Brain microvascular endothelial cell (primary cell): Measurements from ENCODE around the gene CDC25C.
"Not testable (repeated sequence)": the region's sequence is repeated elsewhere in the genome, so short reads cannot be mapped to it uniquely, and the experiment has no call there.

Experiments
- DNase-seq: peaks from one replicate; pipeline ENCODE4 v3.0.0-alpha.2; 2020
- H3K27ac ChIP-seq: fragments of 250-450 bp; sonication (Bioruptor Pico); 2 replicates; pipeline ENCODE4 v1.5.1; 2020; ENCODE audit warnings: mild to moderate bottlenecking, moderate library complexity
- H3K27me3 ChIP-seq: fragments of 250-450 bp; sonication (Bioruptor Pico); replicated peaks from 2 replicates; pipeline ENCODE4 v1.5.1; 2020; ENCODE audit warnings: mild to moderate bottlenecking
- H3K36me3 ChIP-seq: fragments of 250-450 bp; sonication (Bioruptor Pico); replicated peaks from 2 replicates; pipeline ENCODE4 v1.5.1; 2020; ENCODE audit warnings: mild to moderate bottlenecking
- H3K4me3 ChIP-seq: 2 replicates; pipeline ENCODE4 v1.5.1; 2011; ENCODE audit warnings: low read depth, mild to moderate bottlenecking, control low read depth, low read length, moderate library complexity
- in situ Hi-C: cut with HindIII; loops from 2 replicates; pipeline ENCODE4 v1.10.0; 2017; ENCODE audit warnings: low sequenced_read_pairs, low pct_ligation_motif_present
- TF ChIP-seq, protein P1 (sequence below): IDR thresholded peaks from 2 replicates; pipeline ENCODE4 v1.5.1; 2011; ENCODE audit warnings: low read depth, mild to moderate bottlenecking, moderate library complexity, low read length, control low read depth, inconsistent platforms; ENCODE audit errors: missing control alignments

The CDC25C gene

DNA sequence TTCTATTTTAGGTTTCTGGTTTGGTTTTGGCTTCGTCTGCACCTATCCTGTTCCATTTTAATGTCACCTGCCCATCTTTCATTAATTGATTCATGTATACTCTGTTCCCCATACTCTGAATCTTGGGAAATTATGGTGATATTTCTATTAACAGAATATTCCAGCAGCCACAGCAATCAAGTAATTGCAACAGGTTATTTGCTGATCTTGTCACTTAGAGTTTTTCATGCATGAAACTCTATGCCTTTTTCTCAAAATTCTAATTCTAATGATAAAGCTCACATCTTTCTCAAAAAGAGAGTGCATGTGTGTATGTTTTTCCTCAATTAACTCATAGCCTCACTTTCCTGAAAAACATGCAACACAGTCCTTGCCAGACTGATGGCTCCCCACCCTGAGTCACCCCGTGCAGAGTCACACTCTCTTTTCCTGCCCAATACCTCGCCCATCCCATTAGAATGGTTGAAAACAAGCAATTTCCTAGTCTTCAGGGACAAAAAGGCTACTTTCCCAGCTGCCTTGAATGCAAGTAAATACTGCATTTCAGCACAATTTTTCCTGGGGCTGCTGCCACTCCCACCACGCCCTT lies 72.8 kb downstream of the CDC25C start:
- no peak overlapping the region for H3K4me3 ChIP-seq
- H3K27me3 ChIP-seq: no peaks in the 10 kb centered on the region
- no peaks in the 10 kb centered on the region for H3K36me3 ChIP-seq
- TF ChIP-seq, protein P1, sequence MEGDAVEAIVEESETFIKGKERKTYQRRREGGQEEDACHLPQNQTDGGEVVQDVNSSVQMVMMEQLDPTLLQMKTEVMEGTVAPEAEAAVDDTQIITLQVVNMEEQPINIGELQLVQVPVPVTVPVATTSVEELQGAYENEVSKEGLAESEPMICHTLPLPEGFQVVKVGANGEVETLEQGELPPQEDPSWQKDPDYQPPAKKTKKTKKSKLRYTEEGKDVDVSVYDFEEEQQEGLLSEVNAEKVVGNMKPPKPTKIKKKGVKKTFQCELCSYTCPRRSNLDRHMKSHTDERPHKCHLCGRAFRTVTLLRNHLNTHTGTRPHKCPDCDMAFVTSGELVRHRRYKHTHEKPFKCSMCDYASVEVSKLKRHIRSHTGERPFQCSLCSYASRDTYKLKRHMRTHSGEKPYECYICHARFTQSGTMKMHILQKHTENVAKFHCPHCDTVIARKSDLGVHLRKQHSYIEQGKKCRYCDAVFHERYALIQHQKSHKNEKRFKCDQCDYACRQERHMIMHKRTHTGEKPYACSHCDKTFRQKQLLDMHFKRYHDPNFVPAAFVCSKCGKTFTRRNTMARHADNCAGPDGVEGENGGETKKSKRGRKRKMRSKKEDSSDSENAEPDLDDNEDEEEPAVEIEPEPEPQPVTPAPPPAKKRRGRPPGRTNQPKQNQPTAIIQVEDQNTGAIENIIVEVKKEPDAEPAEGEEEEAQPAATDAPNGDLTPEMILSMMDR: no peak
- no peak overlapping the region for H3K27ac ChIP-seq
- in situ Hi-C loops: no loop called here
- DNase-seq: no peak

DNA sequence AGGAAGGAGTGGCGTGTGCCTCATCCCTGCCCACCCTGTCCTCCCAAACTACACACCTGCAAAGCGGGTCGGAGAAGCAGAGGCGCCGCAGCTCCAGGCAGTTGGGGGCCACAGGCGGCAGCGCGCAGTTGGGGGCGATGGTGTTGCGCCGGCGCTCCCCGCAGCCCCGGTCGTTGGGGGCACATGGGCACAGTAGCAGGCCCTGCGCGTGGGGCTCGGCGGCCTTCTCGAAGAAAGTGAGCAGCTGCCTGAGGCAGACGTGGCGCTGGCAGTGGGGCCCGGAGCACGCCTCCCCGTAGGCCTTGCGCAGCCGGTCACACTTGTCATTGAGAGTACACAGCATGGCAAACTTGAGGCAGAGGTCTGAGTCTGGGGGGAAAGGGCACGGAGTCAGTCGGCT lies 74.0 kb downstream of the CDC25C start:
- Histone ChIP-seq H3K36me3 (no peaks in the 10 kb centered on the region), H3K4me3 (no peak overlapping the region), H3K27me3 (no peaks in the 10 kb centered on the region), H3K27ac (no peak overlapping the region)
- in situ Hi-C loops: no loop called here
- DNase-seq: no peak
- TF ChIP-seq, protein P1: no peak

DNA sequence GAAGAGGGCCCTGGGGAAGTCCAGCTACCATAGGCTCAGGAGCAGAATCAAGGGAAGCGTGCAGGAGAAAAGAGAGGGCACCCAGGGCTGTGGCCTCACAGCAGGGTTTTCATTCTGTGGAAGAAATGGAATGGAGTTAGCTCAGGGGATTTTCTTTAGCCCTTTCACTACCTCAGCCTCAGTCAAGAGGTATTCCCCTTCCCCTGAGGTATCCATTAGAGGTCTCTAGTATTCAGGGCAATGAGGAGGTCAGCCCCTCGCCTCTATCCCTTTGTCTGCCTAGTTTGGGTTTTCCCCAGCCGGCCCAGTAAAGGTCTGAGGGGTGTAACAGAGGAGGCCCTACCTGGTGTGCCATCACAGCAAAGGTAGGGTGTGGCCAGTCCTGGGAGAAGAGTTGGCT lies 78.7 kb downstream of the CDC25C start:
- H3K27me3 ChIP-seq: no peaks in the 10 kb centered on the region
- H3K36me3 ChIP-seq: no peaks in the 10 kb centered on the region
- DNase-seq: no peak
- TF ChIP-seq, protein P1: no peak
- no peak overlapping the region for H3K4me3 ChIP-seq
- H3K27ac ChIP-seq: no peak overlapping the region
- in situ Hi-C loops: no loop called here

DNA sequence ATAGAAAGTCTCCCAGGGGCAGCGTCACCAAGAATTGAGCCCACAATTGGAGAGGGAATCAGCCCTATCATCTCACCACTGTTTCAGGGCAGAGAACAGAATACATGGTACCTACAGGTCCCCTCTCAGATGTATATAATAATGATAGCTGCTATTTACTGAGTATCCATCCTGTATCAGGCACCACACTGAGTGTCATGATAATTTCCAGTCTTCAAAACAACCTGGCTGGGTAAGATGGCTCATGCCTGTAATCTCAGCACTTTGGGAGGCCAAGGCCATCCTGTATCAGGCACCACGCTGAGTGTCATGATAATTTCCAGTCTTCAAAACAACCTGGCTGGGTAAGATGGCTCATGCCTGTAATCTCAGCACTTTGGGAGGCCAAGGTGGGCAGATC lies 83.8 kb downstream of the CDC25C start:
- H3K27ac ChIP-seq, H3K4me3 ChIP-seq, DNase-seq, in situ Hi-C loops, H3K27me3 ChIP-seq, H3K36me3 ChIP-seq: not testable (repeated sequence)

DNA sequence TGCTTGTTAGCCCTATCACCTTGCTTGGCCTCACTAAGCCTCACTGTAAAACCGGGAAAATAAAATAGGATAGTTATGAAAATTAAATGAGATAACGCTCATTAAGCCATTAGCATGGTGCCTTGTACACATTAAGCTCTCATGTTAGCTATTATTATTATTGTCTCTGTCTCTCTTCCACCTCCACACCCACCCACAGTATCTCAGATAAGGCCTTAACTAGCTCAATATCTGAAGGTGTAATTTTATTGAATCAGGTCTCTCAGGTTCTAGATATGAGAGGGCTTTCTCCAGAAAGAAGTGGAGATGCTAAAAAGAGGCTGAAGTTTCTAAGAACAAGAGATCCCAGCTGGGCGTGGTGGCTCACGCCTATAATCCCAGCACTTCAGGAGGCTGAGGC lies 84.8 kb downstream of the CDC25C start:
- Histone ChIP-seq H3K4me3 (no peak overlapping the region), H3K27me3 (no peaks in the 10 kb centered on the region), H3K27ac (no peak overlapping the region), H3K36me3 (no peaks in the 10 kb centered on the region)
- TF ChIP-seq, protein P1: no peak
- in situ Hi-C loops: no loop called here
- no peak for DNase-seq

DNA sequence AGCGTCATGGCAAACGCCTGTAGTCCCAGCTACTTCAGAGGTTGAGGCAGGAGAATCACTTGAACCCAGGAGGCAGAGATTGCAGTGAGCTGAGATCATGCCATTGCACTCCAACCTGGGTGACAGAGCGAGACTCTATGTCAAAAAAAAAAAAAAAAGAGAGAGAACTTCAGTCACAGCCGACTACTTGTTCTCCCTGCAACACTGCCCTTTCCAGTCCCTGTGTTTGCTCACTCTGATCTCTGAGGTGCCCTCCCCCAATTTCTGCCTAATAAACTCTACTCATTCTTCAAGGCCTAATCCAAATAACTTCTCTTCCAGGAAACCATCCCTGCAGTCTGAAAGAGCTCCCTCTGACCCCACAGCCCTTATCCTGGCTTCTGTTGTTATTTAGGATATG lies 85.3 kb downstream of the CDC25C start:
- in situ Hi-C loops: no loop called here
- no peaks in the 10 kb centered on the region for H3K36me3 ChIP-seq
- peaks cover 2% of the 10 kb centered on the region for H3K27me3 ChIP-seq
- no peak overlapping the region for H3K27ac ChIP-seq
- DNase-seq: no peak
- TF ChIP-seq, protein P1: no peak
- no peak overlapping the region for H3K4me3 ChIP-seq
